Keratinocyte (primary cell): ENCODE measurements around the gene TMEM53.

Experiments used
- CTCF ChIP-seq, 3 experiments: IDR thresholded peaks in 1 of 3; conservative IDR thresholded peaks in 1 of 3; optimal IDR thresholded peaks in 1 of 3; 2 replicates in 2 of 3; 3 replicates in 1 of 3; pipeline versions ENCODE3 to v1.5.1; 2011; ENCODE audit warnings: low read length in 3 of 3, mild to moderate bottlenecking in 3 of 3, moderate library complexity in 2 of 3, control low read depth in 1 of 3, inconsistent platforms in 1 of 3; ENCODE audit not compliant: insufficient read depth in 2 of 3; ENCODE audit errors: extremely low read depth in 1 of 3
- EZH2 ChIP-seq: IDR thresholded peaks from one replicate; pipeline ENCODE4 v1.6.1; 2012; ENCODE audit warnings: inconsistent platforms, mild to moderate bottlenecking, low read length, moderate library complexity

- no peak for TF ChIP-seq CTCF (optimal IDR thresholded peaks at IDR 0.05 in 1 of 3, IDR thresholded peaks at IDR 0.05 in 1 of 3, conservative IDR thresholded peaks at IDR 0.05 in 1 of 3; ENCODE audit: extremely low read depth in 1 of 3, insufficient read depth in 2 of 3, low read length in 3 of 3)
- TF ChIP-seq EZH2: no peak
Measured at GRCh38 chr1:44685881-44686280, 11.6 kb upstream of the TMEM53 start.
